ENCODE data around the gene SLC28A1.

Gene SLC28A1, protein sequence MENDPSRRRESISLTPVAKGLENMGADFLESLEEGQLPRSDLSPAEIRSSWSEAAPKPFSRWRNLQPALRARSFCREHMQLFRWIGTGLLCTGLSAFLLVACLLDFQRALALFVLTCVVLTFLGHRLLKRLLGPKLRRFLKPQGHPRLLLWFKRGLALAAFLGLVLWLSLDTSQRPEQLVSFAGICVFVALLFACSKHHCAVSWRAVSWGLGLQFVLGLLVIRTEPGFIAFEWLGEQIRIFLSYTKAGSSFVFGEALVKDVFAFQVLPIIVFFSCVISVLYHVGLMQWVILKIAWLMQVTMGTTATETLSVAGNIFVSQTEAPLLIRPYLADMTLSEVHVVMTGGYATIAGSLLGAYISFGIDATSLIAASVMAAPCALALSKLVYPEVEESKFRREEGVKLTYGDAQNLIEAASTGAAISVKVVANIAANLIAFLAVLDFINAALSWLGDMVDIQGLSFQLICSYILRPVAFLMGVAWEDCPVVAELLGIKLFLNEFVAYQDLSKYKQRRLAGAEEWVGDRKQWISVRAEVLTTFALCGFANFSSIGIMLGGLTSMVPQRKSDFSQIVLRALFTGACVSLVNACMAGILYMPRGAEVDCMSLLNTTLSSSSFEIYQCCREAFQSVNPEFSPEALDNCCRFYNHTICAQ

GRCh38 chr15:84883916-84884781 lies at the start of gene SLC28A1:
Gene SLC28A1, plus strand, starts transcription at chr15:84884662. Its CDS starts 3,099 bp downstream, at chr15:84887761.
- DNase-seq = no peak

- DNase-seq = no peak
Measured at GRCh38 chr15:84834969-84835368, 49.5 kb upstream of the SLC28A1 start.

- no peak for DNase-seq
Measured at GRCh38 chr15:84835661-84836337, 48.7 kb upstream of the SLC28A1 start.

DNA sequence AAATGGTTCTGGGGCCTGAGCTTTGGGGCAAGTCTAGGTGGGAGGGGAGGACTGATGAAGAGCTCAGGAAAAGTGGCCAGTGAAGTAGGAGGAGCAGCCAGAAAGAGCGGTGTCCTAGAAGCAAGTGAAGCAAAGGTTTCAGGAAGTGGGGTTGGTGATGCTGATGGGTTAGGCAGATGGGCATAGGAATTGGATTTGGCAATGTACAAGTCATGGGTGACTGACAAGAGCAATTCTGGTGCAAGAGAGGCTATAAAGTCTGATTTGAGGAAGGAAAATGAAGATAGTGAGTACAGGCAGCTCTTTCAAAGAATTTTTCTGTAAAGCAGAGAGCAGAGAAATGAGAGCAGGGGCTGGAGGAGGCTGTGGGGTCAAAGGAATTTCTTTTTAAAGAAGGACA lies 47.6 kb upstream of the SLC28A1 start:
- DNase-seq = no peak

GRCh38 chr15:84839714-84840113 lies 44.7 kb upstream of the SLC28A1 start:
- no peak for DNase-seq

DNA sequence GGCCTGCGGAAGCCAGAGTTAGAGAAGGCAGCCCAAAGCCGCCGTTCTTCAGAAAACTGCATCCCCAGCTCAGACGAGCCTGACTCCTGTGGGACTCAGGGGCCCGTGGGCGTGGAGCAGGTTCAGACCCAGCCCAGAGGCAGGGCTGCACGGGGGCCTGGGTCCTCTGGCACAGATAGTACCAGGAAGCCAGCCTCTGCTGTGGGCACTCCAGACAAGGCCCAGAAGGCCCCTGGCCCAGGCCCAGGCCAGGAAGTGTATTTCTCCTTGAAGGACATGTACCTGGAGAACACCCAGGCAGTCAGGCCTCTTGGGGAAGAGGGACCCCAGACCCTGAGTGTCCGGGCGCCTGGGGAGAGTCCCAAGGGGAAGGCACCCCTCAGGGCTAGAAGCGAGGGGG lies 44.2 kb upstream of the SLC28A1 start:
- DNase-seq = no peak

GRCh38 chr15:84840741-84841429 lies 43.6 kb upstream of the SLC28A1 start:
- DNase-seq = no peak

GRCh38 chr15:84842781-84843180 lies 41.7 kb upstream of the SLC28A1 start:
- DNase-seq = no peak

DNA sequence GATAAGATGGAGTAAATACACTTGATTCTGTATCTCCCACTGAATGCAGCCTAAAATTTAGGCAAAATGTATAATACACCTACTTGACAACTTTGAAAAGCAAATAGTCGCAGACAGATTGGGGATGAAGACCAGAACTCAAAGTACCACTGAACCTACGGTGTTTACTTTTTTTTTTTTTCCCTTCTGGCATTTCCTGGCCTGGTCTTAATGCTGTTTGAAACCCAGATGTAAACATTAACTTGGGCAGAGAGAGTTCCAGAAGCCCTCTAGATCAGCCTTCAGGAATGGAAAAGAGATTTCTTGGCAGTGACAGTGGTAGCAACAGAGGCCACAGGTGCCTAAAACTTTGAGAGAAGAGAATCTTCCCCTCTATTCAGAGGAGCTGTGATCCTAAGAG lies 39.5 kb upstream of the SLC28A1 start:
- no peak for DNase-seq

- peak; percentile 18 to 26 for DNase-seq
Measured at GRCh38 chr15:84845631-84846030, 38.8 kb upstream of the SLC28A1 start.

GRCh38 chr15:84846269-84846668 lies 38.2 kb upstream of the SLC28A1 start:
- DNase-seq = no peak

- no peak for DNase-seq
Measured at GRCh38 chr15:84847382-84847781, 37.1 kb upstream of the SLC28A1 start.

DNA sequence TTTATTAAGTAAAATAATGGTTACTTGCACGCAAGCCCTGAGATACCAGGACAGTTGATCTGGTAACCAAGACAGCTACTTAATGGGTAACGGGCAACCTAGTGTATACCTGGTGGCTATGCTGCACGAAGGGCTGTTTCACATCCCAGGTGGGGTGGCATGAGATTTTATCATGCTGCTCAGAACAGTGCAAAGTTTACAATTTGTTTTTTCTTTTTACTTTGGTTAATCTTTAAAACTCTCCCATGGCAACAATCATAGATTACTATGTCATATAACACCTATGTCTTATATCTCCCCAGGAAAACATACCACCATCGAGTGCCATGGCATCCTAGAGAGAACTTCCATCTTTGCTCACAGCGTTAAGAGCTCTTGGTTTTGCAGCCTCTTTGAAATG lies 32.2 kb upstream of the SLC28A1 start:
- no peak for DNase-seq

- DNase-seq = no peak
Measured at GRCh38 chr15:84855136-84855535, 29.3 kb upstream of the SLC28A1 start.

DNA sequence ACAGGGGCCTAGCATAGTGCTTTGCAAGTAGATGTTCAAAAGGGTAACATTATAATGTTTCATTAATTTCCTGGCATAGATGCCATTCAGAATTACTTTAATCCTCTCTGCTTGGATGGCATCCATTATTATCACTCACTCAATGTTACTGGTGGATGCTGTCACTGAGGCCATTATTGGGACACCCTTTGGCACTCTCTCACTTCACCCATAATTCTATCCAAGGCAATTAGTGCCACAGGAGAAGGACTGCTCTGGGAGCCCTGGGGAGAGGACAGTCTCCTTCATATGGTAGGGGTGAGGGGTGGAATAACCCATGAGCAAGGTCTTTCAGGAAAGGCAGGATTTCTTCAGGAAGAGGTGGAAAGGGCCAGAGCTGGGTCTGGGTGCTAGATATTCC lies 28.7 kb upstream of the SLC28A1 start:
- no peak for DNase-seq

- DNase-seq = no peak
Measured at GRCh38 chr15:84856731-84857417, 27.6 kb upstream of the SLC28A1 start.

- DNase-seq = no peak
Measured at GRCh38 chr15:84857418-84858004, 27.0 kb upstream of the SLC28A1 start.

GRCh38 chr15:84858231-84858630 lies 26.2 kb upstream of the SLC28A1 start:
- DNase-seq = no peak

- no peak for DNase-seq
Measured at GRCh38 chr15:84859144-84859543, 25.3 kb upstream of the SLC28A1 start.

DNA sequence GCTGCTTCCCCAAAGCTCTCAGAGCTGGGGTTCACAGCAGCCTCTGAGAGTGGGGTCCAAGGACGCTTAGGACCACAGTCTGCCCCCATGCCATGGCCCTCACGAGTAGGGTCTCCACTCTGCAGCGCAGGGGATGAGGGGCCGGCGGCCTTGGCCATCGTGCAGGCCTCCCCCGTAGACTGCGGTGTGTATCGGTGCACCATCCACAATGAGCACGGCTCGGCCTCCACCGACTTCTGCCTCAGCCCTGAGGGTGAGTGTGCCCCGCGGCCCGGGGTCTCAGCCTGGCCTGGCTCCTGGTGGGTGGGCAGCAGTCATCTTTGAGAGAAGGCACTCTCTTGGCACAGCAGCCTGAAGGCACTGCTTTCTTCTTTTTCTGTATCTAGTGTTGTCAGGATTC lies 24.8 kb upstream of the SLC28A1 start:
- no peak for DNase-seq

DNA sequence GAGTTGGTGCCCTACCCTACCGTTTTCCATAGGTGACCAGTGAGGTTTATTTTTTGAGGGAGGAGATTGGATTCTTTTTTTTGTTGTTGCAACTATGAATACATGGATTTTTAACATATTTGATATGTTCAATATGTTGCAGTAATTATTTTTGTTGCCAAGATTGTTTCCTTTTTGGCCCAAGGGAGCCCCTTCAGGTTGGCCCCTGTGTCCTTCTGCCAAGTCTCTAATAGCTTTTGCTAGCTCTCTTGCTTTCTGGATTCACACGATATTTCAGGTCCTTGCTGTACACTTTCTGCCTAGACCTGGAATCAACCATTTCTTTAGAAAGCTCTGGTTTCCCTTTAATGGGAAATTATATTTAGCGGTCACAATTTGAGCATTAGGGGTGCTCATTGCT lies 22.7 kb upstream of the SLC28A1 start:
- DNase-seq = no peak
